Ovary (tissue), 3 donors: ENCODE data around the gene LRRTM4.

Source experiments
- CTCF ChIP-seq, 3 donors: fragments of 450-650 bp in 2 of 3; fragments of 200-600 bp in 1 of 3; IDR thresholded peaks; one replicate each; pipeline versions ENCODE4 v1.5.1 to v1.8.0; 2016 to 2022; ENCODE audit warnings: antibody characterized with exemption in 3 of 3, mild to moderate bottlenecking in 1 of 3
- EP300 ChIP-seq: sonication (generic); formaldehyde crosslinking; IDR thresholded peaks from one replicate; pipeline ENCODE4 v1.6.1; 2017; ENCODE audit warnings: antibody characterized with exemption
- POLR2A ChIP-seq: fragments of 450-650 bp; IDR thresholded peaks from one replicate; pipeline ENCODE4 v1.6.1; 2017; ENCODE audit warnings: antibody characterized with exemption, mild to moderate bottlenecking, moderate library complexity
- donor health status: DM: no; HTN: no; CAD: no.

GRCh38 chr2:76985387-76986136 is 536.6 kb downstream of the LRRTM4 start:
- TF ChIP-seq EP300: no peak
- no peak for TF ChIP-seq CTCF (IDR thresholded peaks at IDR 0.05)
- no peak for TF ChIP-seq POLR2A
